Measurements from ENCODE around the gene GARRE1.

Gene GARRE1

DNA sequence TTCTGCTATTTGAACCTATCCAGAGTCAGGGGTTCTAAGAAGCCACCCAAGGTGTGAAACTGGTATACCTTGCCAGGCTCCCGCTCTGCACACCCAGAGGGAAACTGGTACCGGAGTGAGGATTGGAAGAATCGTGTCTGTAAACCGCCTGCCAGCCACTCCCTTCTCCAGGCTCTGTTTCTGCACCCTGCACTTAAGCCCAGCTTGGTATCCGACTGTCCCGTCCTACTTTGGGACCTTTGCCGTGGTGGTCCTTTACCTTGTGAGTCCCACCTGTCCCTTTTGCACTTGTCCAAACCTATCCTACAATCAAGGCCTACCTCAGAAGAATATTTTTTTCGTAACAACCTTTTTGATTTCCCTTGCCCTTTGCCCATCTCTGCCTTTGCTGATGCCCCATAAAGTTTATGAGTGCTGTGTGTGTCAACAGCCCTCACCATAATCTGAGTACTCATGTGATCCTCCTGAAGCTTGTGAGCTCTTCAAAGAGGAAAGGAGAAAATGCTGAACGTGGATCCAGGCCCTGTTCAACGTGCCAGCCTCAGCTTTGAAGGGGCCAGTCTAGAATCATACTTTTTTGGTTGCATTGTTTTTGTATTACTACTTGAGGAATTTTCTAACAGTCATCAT, 44.7 kb downstream of the GARRE1 start:
- DNase-seq, result no peak

DNA sequence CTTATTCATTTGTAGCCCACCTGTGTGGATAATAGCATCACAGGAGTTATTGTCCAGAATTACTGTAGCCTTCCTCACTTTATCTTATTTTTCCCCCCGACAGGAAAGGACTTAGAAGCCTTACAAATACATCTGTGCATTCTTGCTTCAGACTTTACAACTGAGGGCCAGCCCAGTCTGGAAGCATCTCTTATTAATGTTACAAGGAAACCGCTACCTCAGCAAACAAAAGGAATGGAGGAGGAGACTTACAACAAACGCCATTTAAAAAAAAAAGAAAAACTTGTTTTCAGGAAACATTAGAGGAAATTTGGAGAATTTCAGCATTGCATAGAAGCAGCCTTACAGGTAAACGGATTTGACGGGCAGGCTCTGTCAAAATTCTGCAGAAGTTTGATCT, 45.2 kb downstream of the GARRE1 start:
- DNase-seq, result no peak

DNA sequence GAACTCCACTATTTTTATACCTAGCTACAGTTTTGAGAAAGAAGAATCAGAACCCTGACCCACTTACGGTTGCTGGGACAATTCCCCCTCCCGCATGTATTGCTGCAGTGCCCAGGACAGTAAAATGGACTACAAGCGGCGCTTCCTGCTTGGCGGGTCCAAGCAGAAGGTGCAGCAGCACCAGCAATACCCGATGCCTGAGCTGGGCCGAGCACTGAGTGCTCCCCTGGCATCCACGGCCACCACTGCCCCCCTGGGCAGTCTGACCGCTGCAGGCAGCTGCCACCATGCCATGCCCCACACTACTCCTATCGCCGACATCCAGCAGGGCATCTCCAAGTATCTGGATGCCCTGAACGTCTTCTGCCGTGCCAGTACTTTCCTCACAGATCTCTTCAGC, 46.0 kb downstream of the GARRE1 start:
- DNase-seq, result no peak

GRCh38 chr19:34300962-34301361, 46.6 kb downstream of the GARRE1 start:
- DNase-seq, result no peak
